ENCODE results near the gene HRH3.
A peak's percentile ranks its signal among the peaks of the same experiment; 100 is the strongest.

The HRH3 gene

DNA sequence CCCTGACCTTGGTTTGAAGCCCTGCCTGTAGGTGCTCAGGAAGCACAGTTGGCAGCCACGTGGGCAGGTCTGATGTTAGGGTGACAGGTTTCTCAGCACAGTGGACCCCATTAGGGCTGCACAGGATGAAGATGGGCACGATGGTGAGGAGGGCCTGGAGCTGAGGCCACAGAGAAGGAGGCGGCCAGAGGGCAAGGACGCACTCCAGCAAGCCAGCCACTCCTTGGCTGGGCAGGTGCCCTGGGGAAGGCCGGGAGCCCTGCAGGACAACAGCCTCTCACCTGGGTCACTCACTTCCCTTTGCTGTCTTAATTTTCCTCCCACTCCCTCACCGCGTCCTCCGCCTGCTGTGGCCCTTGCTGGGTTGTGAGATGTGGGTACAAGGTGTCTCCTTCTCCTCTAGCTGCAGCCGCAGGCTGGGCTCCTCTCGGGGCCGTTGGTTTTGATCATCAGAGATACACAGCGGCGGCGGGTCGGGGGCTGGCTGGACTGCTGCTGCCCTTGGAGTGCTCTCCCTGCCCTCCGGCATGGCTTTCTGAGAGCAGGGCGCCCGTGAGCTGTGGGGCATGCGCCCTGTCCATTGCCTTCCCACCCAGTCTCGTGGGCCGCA is 23.9 kb upstream of the HRH3 start:
- no peak for DNase-seq

DNA sequence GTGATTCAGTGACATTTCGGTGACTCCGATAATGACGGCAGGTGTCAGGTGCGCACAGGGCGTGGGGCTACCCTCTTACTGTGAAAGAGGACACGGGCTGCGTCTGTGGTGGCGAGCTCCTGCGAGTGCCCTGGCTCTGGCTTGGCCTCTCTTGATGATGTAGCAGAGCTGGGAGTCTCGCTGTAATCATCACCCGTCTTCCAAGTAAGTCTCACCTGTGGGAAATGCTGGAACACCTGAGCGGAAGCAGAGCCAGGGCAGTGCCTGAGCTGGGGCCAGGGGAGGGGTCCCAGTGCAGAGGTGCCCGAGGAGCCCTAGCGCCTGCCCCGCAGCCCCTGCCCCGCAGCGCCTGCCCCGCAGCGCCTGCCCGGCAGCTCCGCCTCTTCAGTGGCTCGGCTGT is 23.0 kb upstream of the HRH3 start:
- DNase-seq = no peak

DNA sequence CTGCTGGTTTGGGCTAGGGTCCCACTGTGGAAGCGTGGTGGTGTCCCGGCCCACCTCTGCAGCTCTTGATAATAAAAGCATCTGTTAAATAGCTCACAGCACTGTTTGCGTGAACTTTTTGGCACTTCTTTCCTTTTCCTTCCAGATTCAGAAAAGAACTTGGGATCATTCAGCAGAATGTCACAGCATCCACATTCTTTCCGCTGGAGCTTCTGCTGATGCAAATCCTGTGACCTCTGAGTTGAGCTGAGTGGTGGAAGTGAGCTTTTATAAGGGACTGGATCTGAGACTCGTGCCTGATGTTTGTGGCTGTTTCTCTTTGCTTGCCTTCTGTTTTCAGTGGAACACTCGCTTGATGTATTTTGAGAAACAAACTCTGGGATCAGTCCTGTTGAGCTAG is 22.1 kb upstream of the HRH3 start:
- DNase-seq = no peak

DNA sequence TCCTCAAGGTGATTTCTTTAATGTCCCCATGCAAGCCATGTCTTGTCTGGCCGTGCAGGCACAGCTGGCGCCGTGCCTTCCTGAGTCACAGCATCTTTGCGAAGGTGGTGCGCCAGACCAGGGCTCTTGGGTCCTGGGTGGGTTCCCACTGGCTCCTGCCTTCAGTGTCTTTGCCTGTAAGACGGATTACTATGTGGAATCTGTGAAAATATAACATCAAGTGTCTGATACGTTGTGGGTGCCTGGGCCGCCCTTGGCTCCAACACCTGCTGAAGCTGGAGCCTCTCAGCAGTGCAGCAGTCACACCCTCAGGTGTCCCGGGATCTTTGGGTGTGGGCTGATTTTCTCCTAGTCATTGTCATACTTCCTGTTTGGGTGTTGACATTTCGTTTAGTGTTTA is 21.4 kb upstream of the HRH3 start:
- DNase-seq = no peak

DNA sequence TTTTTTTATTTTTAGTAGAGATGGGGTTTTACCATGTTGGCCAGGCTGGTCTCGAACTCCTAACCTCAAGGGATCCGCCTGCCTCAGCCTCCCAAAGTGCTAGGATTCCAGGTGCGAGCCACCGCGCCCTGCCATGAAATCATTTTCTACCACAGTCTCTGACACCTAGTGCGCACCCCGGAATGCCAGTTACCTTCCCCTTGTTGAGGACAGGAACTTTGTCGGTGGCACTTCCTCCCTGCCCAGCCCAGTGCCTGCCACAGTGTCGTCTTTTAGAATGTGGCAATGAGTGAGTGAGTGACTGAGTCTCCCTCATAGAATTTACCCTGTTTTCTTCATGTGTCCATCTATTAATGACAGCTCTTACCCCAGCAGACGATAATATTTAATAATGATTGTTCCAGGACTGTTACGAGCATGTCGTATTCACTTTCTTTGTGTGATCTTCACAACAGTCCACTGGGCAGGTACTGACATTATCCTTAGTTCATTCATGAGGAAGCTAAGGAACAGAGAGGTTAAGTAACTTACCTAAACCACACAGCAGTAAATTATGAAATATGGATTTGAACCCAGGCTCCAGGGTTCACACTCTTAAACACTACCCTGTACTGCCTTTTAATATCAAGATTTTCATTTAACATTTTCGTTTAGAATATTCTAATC is 20.1 kb upstream of the HRH3 start:
- DNase-seq = no peak

DNA sequence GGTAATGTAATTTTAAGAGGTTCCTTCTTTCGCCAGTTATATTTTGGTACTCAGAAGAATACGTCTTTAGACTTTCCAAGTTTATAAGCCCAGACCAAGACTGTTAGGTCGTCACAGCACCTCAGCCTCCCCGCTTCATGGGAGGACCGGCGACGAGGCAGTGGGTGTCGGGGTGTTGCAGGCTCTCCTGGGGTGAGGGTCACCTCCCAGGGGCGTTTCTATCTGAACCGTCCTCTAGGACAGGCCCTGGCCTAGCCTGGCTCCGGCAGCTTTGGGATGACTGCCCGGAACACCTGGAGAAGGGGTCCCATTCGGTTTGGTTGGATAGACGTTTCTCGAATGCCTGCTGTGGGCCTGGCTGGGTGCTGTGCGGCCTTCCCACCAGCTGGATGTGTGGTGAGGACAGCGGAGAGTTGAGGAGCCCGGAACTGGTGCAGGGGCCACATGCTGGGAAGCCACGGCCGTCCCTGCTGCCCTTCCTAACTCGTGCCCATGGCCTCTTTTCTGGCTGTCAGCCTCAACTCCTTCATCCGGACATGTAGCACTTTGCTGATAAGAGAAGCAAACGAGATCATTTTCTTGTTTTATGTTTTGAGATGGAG is 19.3 kb upstream of the HRH3 start:
- DNase-seq = no peak

DNA sequence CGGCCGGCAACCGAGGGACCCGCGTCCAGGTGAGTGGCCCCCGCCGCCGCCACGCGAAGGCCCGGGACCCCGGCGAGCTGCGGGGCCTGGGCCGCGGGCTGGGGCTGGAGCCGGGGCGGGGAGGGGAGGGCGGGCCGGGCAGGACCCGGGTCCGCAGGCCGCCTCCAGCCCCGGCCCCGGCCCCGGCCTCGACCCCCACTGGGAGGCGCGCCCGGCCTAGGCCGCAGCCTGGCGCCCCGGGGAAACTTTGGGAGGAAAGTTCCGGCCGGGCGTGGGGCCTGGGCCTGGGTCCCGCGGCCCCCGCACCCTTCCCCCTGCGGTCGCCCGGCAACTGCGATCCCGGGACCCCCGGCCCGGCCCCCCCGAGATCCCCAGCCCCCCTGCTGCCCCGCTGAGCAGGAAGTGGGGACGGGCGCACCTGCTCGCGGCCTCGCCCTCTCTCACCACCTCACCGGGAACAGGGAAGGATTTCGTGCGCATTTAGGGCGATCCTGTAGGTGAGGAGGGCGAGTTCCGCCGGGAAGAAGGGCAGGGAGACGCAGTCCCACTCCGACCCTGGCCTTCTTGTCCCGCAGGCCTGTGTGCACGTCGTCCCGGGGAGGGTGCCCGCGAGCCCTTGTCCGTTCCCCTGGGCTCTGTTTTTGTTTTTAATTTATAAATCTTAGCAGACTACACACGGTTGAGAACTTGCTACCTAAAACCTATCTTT is 18.6 kb upstream of the HRH3 start:
- DNase-seq = no peak

DNA sequence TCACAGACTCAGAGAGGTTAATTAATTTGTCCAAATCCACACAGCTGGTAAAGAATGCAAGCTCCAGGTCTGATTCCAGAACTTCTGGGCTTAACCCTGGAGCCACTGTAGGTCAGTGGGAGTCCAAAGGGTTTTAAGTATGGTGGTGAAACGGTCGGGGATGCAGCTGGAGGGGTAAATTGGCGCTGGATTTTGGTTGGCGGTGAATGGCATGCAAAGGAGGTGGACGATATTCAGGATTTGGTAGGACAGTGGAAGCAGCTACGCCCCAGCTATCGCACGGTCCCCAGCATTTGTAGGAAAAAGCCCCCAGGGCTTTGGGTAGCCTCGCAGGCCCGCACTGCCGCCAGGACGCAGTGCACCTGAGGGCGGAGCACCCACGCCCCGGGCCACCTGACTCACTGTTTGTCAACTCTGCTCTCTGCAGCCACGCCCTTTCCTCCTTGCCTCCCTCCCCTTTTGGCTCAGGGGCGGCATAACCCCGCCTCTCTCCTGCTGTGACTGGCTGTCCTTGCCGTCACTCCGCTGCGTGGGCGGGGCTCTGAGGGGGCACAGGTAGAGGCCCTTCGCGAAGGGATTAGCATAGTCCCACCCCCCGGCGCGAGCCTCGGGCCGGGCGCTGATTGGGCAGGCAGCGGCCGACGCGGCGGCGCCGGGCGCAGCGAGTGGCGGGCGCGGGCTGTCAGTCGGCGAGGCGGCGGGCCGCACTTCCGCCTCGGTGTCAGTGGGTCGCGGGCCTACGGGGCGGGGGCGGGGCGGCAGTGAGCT is 17.9 kb upstream of the HRH3 start, which contains the start of gene OSBPL2:
OSBPL2 (plus strand) TSS at position 721 of the 768 bp plus-strand sequence. CDS start 17,664 bp downstream, outside the sequence.
- peak; percentile 98 to 100 (median 100) for DNase-seq

DNA sequence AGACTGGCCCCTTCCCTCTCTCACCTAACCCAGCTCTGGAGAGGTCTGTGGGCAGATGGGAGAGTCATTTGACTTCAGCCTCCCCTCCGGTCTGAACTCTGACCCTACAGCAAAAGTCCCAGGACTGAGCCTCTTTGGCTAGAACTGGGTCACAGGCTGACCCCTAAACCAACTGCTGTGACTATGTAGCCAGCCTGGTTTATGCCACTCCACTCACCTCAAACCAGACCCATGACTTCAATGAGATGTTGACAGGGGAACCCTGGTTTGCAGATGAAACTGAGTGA is 17.4 kb upstream of the HRH3 start:
- DNase-seq = no peak

DNA sequence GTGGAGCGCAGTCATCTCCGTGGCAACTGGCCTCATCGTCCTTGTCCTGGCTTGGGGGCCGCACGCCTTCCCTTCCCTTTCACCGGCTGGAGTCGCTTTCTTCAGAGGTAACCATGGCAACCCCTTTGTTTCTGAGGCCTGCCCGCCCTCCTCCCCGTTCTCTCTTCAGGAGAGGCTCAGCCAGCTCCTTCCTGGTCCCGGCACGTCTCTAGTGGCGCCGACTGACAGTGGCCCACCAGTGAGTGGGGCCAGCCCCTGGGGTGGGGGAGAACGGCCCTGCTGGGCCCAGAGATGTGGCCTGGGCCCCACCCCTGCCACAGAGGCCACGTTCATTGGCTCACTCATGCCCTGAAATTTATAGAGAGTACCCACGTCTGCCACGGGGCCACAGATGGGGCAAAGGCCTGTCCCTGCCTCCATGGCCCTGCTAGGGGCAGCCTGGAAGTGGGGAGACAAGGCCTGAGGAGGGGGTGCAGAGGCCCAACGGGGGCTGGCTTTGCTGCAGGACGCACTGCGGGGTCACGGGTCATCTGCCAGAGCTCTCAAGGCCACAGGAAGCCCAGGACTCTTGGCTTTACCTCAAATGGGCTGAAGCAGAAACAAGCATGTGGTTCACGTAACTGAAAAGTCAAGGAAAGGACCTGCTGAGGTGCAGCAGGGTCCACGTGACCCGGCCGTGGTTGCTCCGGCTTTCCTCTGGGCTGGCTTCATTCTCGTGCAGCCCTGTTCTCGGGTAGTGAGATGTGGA is 16.9 kb upstream of the HRH3 start:
- no peak for DNase-seq

DNA sequence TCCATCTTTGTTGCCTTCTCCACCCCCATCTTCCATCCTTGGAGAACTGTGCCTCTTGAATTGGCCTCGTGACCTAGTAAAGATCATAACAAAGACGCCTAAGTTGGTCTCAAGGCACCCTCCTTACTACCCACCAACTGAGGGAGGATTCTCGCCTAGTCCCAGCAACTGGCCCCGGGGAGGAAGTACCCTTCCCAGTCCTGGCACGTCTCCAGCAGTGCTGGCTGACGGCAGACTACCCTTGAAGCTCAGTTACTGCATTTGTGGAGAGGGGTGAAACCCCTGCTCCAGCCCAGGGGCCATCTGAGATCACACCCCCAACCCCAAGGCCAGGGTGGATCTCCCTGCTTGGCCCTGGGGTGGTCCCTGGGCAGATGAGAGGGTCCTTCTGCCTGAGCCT is 16.1 kb upstream of the HRH3 start:
- no peak for DNase-seq

DNA sequence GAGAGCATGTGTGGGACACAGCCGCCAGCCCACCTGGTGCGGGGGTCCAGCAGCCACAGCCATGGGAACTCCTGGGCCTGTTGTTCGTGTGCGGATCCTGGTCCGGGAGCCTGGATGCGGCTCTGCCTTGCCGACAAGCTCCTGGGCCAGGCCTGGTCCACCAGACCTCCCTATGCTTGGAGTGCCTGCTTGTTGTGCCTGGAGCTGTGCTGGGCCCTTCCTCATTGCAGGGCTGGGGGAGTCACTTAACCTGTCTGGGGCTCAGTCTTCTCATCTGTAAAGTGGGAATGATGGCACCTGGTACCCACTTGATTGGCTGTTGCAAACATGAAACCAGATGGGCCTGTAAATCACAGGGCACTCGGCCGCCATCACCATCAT is 15.7 kb upstream of the HRH3 start:
- no peak for DNase-seq

DNA sequence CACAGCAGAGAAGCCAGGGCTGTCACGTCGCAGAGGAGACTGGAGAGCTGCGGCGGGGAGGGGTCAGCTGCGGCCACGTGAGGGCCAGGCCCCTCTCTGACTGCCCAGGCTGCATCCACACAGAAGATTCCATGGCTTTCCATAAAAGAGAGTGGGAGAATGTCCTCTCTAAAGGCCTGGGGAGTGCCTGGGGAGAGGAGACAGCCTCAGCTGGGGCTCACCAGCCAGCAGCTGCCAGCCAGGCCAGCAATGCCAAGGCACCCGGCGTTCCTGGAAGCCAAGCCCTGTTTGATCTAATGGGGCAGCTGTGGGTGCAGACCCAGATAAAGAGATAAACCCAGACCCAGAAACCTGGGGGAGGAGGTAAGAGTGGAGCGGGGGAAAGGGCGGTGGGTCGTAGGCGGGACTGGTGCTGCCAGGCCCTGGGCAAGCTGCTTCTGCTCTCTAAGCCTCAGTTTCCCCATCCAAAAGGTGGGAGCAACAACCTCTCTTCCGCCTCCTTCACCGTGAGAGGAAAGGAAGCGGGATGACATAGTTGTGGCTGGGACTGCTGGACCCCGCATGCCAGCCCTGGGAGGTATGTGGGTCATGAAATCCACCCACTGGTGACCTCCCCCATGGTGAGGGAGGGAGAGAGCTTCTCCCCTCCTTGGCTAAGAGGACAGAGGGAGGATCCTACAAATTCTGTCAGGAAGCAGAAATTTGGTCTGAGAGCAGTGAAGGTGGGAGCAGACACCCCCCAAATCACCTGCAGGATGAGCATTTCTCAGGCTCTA is 15.1 kb upstream of the HRH3 start:
- no peak for DNase-seq

DNA sequence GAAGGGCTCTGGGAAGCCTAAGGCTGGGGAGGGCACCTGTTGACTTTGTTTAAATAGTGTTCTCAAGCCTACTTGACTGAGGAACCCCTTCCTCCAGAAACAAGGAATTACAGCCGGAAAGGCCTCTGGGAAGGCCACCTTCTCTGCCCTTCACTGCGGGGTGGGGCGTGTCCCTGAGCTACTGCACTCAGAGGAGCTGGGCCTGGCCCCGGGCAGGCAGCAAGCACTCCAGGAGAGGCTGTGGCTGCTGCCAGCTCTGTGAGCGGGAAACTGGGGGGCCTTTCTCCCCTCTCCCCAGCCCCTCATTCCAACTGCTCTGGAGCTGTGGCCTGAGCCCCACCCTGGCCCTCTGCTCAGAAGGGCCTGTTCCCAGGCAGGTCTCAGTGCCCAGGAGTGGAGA is 14.3 kb upstream of the HRH3 start:
- no peak for DNase-seq

DNA sequence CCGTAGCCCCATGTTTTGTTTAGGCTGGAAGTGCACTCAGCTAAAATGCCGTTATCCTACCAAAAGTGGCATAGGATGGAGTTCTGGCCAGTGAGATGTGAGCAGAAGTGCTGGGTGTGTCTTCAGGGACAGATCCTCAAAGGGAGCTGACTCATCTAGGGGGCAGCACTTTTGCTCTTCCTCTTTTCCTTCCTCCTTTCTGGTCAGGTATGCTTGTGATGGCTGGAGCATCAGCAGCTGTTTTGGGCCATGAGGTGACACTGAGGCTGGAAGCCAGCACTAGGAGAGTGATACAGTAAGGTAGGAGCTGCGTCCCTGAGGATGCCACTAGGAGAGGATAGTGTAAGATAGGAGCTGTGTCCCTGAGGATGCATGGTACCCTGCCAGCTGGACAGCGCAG is 13.6 kb upstream of the HRH3 start:
- DNase-seq = no peak

DNA sequence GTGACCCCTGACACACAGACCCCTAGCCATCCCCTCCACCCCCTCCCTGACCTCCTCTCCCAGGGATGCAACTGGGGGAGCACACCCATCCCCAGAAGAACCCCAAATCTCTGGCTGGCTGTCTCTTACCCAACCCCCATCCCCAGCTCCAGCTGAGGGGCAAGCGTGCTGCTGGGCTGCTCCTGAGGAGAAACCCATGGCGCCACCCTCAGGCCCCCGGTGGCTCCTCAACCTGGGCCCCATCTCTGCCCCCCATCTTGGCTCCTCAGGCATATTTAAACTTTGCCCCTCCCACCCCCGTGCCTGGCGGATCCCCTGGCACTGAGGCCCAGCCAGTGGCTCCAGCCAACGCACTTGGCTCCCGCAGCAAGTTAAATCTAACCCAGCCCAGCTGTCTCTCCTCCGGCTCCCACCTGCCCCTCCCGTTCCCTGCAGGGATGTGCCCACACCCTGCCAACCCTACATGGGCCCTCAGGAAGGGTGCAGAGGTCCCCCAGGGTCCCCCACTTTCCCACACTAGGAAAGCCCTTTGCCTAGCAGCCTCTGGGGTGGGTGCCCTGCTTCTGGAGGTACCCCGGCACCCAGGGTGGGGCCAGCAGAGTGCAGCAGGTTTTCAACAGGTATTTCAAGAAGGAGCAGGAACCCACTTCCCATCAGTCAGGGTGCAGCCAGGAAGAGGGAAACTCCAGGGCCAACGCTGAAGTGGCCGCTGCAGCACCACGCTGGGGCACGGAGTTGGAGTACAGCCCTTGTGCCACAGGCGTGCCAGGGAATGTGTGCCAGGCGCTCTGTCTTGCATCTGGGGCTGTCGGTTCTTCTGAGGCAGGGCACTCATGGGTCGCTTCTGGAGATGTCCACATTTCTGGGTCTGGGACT is 12.9 kb upstream of the HRH3 start:
- DNase-seq = no peak

DNA sequence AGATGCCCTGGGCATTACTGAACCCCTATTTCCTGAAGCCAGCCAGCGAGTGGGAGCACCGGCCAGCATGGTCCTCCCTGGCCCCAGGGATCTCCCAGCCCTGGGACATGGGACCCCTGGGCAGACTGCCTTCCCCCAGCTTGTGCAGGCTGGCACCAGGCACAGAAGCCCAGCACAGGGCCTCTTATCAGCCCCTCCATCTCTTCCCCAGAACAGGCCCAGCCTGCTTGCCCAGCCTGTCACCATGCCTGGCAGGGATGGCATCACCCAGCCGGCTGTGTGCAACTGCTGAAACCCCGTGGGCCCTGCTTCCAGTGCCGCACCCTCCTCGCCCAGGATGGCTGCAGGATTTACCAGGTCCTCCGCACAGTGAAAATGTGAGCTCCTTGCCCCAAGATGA is 12.1 kb upstream of the HRH3 start:
- DNase-seq = no peak

DNA sequence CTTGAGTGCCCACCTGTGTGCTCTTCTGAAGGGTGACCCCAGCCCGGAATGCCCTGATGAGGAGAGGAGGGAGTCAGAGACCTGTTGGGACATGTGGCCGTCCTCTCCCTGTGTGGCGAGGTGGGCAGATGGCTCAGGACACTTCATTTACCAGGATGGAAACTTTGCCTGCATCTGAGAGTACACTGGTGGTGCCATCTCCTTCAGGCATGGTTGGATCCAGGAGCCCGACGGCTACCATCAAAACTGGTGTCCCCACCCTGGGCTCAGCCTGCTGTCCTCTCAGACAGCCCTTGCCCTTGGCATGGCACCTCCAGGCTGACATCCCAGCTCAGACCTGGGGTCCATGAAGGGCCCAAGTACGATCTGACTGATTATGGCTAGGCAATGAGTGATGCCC is 11.2 kb upstream of the HRH3 start:
- no peak for DNase-seq

DNA sequence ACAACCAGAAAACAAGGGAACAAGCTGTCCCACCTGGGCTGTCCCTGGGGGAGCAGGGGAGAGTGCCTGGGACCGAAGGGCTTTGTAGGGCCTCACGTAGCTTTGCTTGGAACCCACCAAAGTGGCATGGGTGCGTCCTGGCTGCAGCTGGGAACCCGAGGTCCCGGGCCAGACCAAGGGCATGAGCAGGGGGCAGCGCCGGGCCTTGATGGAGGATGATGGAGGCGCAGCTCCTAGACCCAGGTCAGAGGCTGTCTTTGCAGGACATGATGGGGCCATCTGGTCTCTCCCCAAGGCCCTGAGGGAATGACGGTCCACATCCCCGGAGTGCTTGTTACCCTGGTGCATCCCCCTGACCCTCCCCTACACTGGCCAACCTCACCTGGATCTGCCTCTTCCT is 10.6 kb upstream of the HRH3 start:
- no peak for DNase-seq

DNA sequence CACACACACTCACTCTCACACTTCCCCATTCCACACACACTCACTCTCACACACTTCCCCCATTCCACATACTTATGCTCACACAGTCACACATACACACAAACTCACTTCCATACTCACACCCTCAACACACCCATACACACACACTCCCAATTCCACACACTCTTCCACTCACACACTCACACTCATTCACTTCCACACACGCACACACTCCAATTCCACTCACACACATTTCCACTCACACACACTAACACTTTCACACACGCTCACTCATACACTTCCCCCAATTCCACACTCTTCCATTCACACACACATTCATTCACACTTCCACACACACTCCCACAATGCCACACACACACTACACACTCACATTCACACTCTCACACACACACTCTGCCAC is 10.2 kb upstream of the HRH3 start:
- no peak for DNase-seq

DNA sequence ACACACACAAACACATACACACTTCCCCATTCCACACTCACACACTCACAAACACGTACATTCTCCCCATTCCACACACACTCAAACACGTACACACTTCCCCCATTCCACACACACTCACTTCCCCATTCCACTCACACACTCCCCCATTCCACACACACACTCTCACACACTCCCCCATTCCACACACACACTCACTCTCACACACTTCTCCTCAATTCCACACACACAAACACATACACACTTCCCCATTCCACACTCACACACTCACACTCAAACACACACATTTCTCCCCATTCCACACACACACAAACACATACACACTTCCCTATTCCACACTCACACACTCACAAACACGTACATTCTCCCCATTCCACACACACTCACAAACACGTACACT is 9.6 kb upstream of the HRH3 start:
- no peak for DNase-seq
